T-helper 1 cell treated with Interleukin-12 subunit alpha and Interleukin-12 subunit beta and Interleukin-4 antibody, amounts not matched to agents 30 ng/mL and 1 ng/mL, for 36 hours (primary cell): ENCODE measurements around the gene EIF2B2. TPM values are rescaled to one million over a fixed set of nuclear protein-coding genes. Genes with fewer than 3 reads are reported as not detected.
"Not testable (repeated sequence)": the region's sequence is repeated elsewhere in the genome, so short reads cannot be mapped to it uniquely, and the experiment has no call there.

Source experiments
- intact Hi-C: fragments of 100-400 bp; cut with micrococcal nuclease; formaldehyde crosslinking; loops from one replicate; pipeline ENCODE4 v1.15.1; 2024
- total RNA-seq: library from RNA; stranded (reverse); gene quantifications from 2 replicates; pipeline ENCODE4 v1.2.3, GENCODE V29; 2022

Gene EIF2B2
- total RNA-seq, 1 donor from 2014 or later = 50.6 TPM

GRCh38 chr14:74988993-74989392 lies 13.7 kb upstream of the EIF2B2 start:
- intact Hi-C loops = no loop called here

- intact Hi-C loops = not testable (repeated sequence)
Measured at GRCh38 chr14:74994182-74994581, 8.5 kb upstream of the EIF2B2 start.

- intact Hi-C loops = not testable (repeated sequence)
Measured at GRCh38 chr14:74995781-74996180, 6.9 kb upstream of the EIF2B2 start.

GRCh38 chr14:75001261-75001660 lies 1.5 kb upstream of the EIF2B2 start:
- intact Hi-C loops = loop anchor here (5.0 kb wide), 2 partner anchors 276 to 661 kb away; partner anchors contain the start of genes ERG28, FOS and TTLL5

GRCh38 chr14:75001899-75002298 lies 822 bp upstream of the EIF2B2 start:
- intact Hi-C loops = loop anchor here (1.0 to 5.0 kb wide), 19 partner anchors 49 to 917 kb away; partner anchors contain the start of genes ACYP1, ALDH6A1, AREL1 and BATF

GRCh38 chr14:75003250-75004027 lies 718 bp downstream of the EIF2B2 start:
- intact Hi-C loops = loop anchor here (1.0 to 5.0 kb wide), 5 partner anchors 57 to 919 kb away; partner anchors contain the start of genes ALDH6A1, ERG28, FOS and LIN52

- intact Hi-C loops = no loop called here
Measured at GRCh38 chr14:75005357-75005756, 2.6 kb downstream of the EIF2B2 start.

GRCh38 chr14:75009176-75009575 lies 6.5 kb downstream of the EIF2B2 start:
- intact Hi-C loops = no loop called here

- intact Hi-C loops = no loop called here
Measured at GRCh38 chr14:75010472-75011093, 7.9 kb downstream of the EIF2B2 start.

GRCh38 chr14:75011356-75011994 lies 8.8 kb downstream of the EIF2B2 start:
- intact Hi-C loops = no loop called here

GRCh38 chr14:75013290-75013689 lies 10.6 kb downstream of the EIF2B2 start:
- intact Hi-C loops = no loop called here

- intact Hi-C loops = no loop called here
Measured at GRCh38 chr14:75015496-75015895, 12.8 kb downstream of the EIF2B2 start.

GRCh38 chr14:75016815-75017214 lies 14.1 kb downstream of the EIF2B2 start:
- intact Hi-C loops = no loop called here

- intact Hi-C loops = no loop called here
Measured at GRCh38 chr14:75018694-75019093, 16.0 kb downstream of the EIF2B2 start.

GRCh38 chr14:75022655-75023054 lies 19.9 kb downstream of the EIF2B2 start:
- intact Hi-C loops = no loop called here

GRCh38 chr14:75023108-75023507 lies 20.4 kb downstream of the EIF2B2 start:
- intact Hi-C loops = no loop called here

GRCh38 chr14:75025082-75025481 lies 22.4 kb downstream of the EIF2B2 start:
- intact Hi-C loops = no loop called here

GRCh38 chr14:75025876-75026275 lies 23.2 kb downstream of the EIF2B2 start:
- intact Hi-C loops = no loop called here

- intact Hi-C loops = no loop called here
Measured at GRCh38 chr14:75030147-75030546, 27.4 kb downstream of the EIF2B2 start.

- intact Hi-C loops = no loop called here
Measured at GRCh38 chr14:75032939-75033338, 30.2 kb downstream of the EIF2B2 start.

GRCh38 chr14:75040507-75040906 lies 37.8 kb downstream of the EIF2B2 start:
- intact Hi-C loops = no loop called here

- intact Hi-C loops = no loop called here
Measured at GRCh38 chr14:75040959-75041358, 38.2 kb downstream of the EIF2B2 start.
